PC-9 (cell line): Measurements from ENCODE around the gene MUS81.

Experiments
- EZH2 ChIP-seq: fragments of 200-600 bp; sonication (generic); IDR thresholded peaks from 2 replicates; pipeline ENCODE4 v1.8.0; 2017; ENCODE audit warnings: antibody characterized with exemption, low read depth
- TF ChIP-seq, protein P1 (sequence below): fragments of 200-600 bp; sonication (generic); conservative IDR thresholded peaks from 2 replicates; pipeline ENCODE4 v1.6.1; 2017; ENCODE audit warnings: mixed run types, antibody characterized with exemption, mild to moderate bottlenecking, moderate library complexity

DNA sequence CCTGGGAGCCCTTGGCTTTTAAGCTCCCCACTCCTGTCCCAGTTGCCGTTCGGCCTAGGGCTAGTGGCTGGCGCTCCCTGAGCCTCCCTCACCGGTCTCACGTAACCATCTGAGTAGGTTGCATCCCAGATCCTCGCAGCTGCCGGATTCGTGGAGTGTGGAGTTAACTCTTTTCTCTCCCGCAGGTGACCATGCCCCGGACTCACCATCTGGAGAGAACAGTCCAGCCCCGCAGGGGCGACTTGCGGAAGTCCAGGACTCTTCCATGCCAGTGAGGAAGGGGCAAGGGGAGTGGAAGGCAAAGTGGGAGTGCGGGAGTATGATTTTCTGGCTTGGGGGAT, 902 bp downstream of the MUS81 start:
- TF ChIP-seq, protein P1, sequence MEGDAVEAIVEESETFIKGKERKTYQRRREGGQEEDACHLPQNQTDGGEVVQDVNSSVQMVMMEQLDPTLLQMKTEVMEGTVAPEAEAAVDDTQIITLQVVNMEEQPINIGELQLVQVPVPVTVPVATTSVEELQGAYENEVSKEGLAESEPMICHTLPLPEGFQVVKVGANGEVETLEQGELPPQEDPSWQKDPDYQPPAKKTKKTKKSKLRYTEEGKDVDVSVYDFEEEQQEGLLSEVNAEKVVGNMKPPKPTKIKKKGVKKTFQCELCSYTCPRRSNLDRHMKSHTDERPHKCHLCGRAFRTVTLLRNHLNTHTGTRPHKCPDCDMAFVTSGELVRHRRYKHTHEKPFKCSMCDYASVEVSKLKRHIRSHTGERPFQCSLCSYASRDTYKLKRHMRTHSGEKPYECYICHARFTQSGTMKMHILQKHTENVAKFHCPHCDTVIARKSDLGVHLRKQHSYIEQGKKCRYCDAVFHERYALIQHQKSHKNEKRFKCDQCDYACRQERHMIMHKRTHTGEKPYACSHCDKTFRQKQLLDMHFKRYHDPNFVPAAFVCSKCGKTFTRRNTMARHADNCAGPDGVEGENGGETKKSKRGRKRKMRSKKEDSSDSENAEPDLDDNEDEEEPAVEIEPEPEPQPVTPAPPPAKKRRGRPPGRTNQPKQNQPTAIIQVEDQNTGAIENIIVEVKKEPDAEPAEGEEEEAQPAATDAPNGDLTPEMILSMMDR = no peak
- no peak for TF ChIP-seq EZH2
